ENCODE results near the gene SCPEP1. TPM values are rescaled to one million over a fixed set of nuclear protein-coding genes. Genes with fewer than 3 reads are reported as not detected.

The SCPEP1 gene
- total and polyA plus RNA-seq, 2 experiments from 2014 or later, result 36.0 to 42.0 TPM

DNA sequence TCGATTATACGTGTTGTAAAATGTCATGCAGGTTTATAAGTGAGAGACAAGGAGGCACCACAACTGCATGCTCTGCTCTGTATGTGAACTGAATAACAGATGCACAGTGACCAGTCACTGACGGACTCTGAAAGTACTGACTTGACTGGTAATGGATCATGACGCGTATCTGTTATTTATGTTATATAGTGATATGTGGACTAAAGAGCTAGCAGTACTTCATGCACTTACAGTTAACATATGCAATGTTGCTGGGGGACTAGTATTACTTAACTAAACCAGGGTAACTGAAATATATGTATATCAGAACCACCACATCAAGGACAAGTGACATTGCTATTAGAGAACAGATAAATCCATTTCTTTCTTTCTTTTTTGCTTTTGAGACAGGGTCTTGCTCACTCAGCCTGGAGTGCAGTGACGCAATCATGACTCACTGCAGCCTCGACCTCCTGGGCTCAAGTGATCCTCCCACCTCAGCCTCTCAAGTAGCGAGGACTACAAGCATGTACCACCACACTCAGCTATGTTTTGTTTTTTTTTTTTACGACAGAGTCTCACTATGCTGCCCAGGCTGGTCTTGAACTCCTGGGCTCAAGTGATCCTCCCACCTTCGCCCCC lies 34.3 kb upstream of the SCPEP1 start:
- Histone ChIP-seq H4K20me1 (ENCODE audit: insufficient read depth) (no peaks in the 10 kb centered on the region), H3K27me3 (replicated peaks; ENCODE audit: insufficient read depth) (no peaks in the 10 kb centered on the region), H3K4me3 (no peak overlapping the region), H3K4me2 (ENCODE audit: unreplicated experiment) (no peak overlapping the region), H2AFZ (no peak overlapping the region), H3K9ac (no peak overlapping the region), H3K4me1 (ENCODE audit: insufficient read depth) (peaks cover 5% of the 10 kb centered on the region), H3K36me3 (ENCODE audit: low read depth) (peaks cover 31% of the 10 kb centered on the region; the same call in 1 of the 2 replicates), H3F3A (ENCODE audit: insufficient read depth) (0 out of 2 replicates have a peak, but pooled peaks cover 4% of the 10 kb centered on the region), H3K9me2 (ENCODE audit: insufficient read depth) (no peaks in the 10 kb centered on the region), H3K27ac (no peak overlapping the region), H3K79me2 (ENCODE audit: insufficient read depth) (0 out of 2 replicates have a peak, but pooled peaks cover 6% of the 10 kb centered on the region), H3K9me3 (ENCODE audit: low read depth) (no peaks in the 10 kb centered on the region)
- TF ChIP-seq EZH2 (IDR thresholded peaks at IDR 0.05; ENCODE audit: insufficient read depth, poor library complexity, severe bottlenecking), result no peak
- TF ChIP-seq EZH2phosphoT487 (IDR thresholded peaks at IDR 0.05; ENCODE audit: insufficient read depth, low read depth), result no peak
- no peak for DNase-seq
- in situ Hi-C loops (cut with MboI), result loop anchor here (5.0 to 10.0 kb wide), 2 partner anchors 126 to 349 kb away; partner anchors contain the start of gene NOG
- 86 to 87% methylated on average over 10 of the region's 10 CpGs for WGBS, 2 experiments (ENCODE audit: low coverage in 1 of 2, low lambda C conversion rate in 2 of 2, missing lambda C conversion rate in 2 of 2)

DNA sequence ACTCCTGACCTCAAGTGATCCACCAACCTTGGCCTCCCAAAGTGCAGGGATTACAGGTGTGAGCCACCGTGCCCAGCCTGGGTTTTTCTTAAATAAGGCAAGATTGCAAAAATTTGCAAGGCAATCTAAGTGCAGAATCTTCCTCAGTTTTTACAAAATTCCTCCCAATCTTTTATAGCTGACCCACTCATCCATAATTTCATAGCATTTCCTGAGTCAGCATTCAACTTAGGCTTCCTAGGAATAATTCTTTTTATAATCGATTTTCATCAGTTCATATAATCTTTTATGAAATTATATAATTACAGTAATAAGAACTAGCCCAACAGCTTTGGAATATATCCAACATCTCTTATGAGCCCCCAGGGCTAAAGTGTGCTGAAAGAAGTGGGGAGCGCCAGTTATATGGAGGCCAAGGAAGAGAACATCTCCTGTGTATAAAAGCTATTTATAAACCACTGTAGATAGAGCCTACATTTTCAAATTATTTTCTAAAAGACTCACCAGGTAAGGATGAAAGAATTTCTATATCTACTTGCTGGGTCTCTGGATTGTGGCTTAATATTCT lies 31.9 kb upstream of the SCPEP1 start:
- Histone ChIP-seq H3K79me2 (ENCODE audit: insufficient read depth) (peaks cover 11% of the 10 kb centered on the region), H3K36me3 (ENCODE audit: low read depth) (peaks cover 33% of the 10 kb centered on the region; the same call in 1 of the 2 replicates), H2AFZ (no peak overlapping the region), H3K9me3 (ENCODE audit: low read depth) (no peaks in the 10 kb centered on the region), H3K4me2 (ENCODE audit: unreplicated experiment) (no peak overlapping the region), H3F3A (ENCODE audit: insufficient read depth) (0 out of 2 replicates have a peak, but pooled peaks cover 4% of the 10 kb centered on the region), H3K27me3 (replicated peaks; ENCODE audit: insufficient read depth) (no peaks in the 10 kb centered on the region), H4K20me1 (ENCODE audit: insufficient read depth) (no peaks in the 10 kb centered on the region), H3K9ac (no peak overlapping the region), H3K4me3 (no peak overlapping the region), H3K9me2 (ENCODE audit: insufficient read depth) (no peaks in the 10 kb centered on the region), H3K27ac (no peak overlapping the region), H3K4me1 (ENCODE audit: insufficient read depth) (peaks cover 7% of the 10 kb centered on the region)
- TF ChIP-seq EZH2 (IDR thresholded peaks at IDR 0.05; ENCODE audit: insufficient read depth, poor library complexity, severe bottlenecking) (no peak), EZH2phosphoT487 (IDR thresholded peaks at IDR 0.05; ENCODE audit: insufficient read depth, low read depth) (no peak)
- no peak for DNase-seq
- WGBS, 2 experiments (ENCODE audit: low coverage in 1 of 2, low lambda C conversion rate in 2 of 2, missing lambda C conversion rate in 2 of 2), result 88 to 95% methylated on average over 3 of the region's 3 CpGs
- in situ Hi-C loops (cut with MboI), result loop anchor here (10.0 kb wide), 1 partner anchor 351 kb away; the partner anchor contains the start of gene NOG

DNA sequence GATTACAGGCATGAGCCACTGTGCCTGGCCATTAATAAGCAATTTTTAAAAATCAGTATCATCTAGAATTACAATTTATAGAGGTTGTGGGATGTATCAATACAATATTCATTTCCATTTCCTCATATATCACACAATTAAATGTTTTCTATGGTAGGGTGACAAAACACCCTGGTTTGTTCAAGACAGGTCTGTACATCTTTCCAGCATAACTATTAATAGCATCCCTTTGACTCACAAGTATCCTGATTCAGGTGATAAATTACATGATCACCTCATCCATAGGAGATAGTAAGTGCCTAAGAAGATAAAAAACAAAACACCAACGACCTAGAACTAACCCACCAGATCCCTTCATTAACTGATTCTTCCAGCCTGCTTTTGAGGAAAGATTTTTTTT lies 30.2 kb upstream of the SCPEP1 start:
- H2AFZ ChIP-seq, result no peak overlapping the region
- H3K36me3 ChIP-seq (ENCODE audit: low read depth), result peaks cover 24% of the 10 kb centered on the region; the same call in 1 of the 2 replicates
- H3K79me2 ChIP-seq (ENCODE audit: insufficient read depth), result peaks cover 28% of the 10 kb centered on the region
- no peak for TF ChIP-seq EZH2phosphoT487 (IDR thresholded peaks at IDR 0.05; ENCODE audit: insufficient read depth, low read depth)
- TF ChIP-seq EZH2 (IDR thresholded peaks at IDR 0.05; ENCODE audit: insufficient read depth, poor library complexity, severe bottlenecking), result no peak
- no peak overlapping the region for H3K4me2 ChIP-seq (ENCODE audit: unreplicated experiment)
- DNase-seq, result no peak
- no peaks in the 10 kb centered on the region for H3K27me3 ChIP-seq (replicated peaks; ENCODE audit: insufficient read depth)
- in situ Hi-C loops (cut with MboI), result loop anchor here (10.0 kb wide), 1 partner anchor 353 kb away; the partner anchor contains the start of gene NOG
- WGBS, 2 experiments (ENCODE audit: low coverage in 1 of 2, low lambda C conversion rate in 2 of 2, missing lambda C conversion rate in 2 of 2), result 93 to 96% methylated on average over 1 of the region's 1 CpG
- no peak overlapping the region for H3K4me3 ChIP-seq
- no peaks in the 10 kb centered on the region for H3K9me2 ChIP-seq (ENCODE audit: insufficient read depth)
- no peaks in the 10 kb centered on the region for H3K9me3 ChIP-seq (ENCODE audit: low read depth)
- peaks cover 7% of the 10 kb centered on the region for H3K4me1 ChIP-seq (ENCODE audit: insufficient read depth)
- H3K27ac ChIP-seq, result no peak overlapping the region
- no peak overlapping the region for H3K9ac ChIP-seq
- H3F3A ChIP-seq (ENCODE audit: insufficient read depth), result no peaks in the 10 kb centered on the region
- H4K20me1 ChIP-seq (ENCODE audit: insufficient read depth), result no peaks in the 10 kb centered on the region

DNA sequence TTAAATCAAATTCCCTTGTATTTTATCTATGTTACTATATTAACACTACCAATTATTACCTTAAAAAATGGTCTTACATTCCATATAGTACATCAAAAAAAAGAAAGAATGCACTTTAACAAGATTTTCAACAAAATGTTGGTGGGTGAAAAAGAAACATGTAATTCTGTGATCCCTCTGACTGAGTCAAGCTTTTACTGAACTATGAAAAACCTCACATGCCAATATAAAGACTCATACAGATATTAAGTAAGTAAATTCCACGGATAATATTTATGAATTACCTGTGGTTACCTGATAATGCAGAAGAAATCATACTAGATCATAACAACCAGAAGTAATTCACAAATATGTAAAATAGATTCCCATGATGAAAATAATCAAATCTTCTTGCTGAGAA lies 29.4 kb upstream of the SCPEP1 start:
- Histone ChIP-seq H3K27me3 (replicated peaks; ENCODE audit: insufficient read depth) (no peaks in the 10 kb centered on the region), H3K27ac (no peak overlapping the region), H2AFZ (no peak overlapping the region), H3K9me3 (ENCODE audit: low read depth) (no peaks in the 10 kb centered on the region), H4K20me1 (ENCODE audit: insufficient read depth) (no peaks in the 10 kb centered on the region), H3K9me2 (ENCODE audit: insufficient read depth) (no peaks in the 10 kb centered on the region), H3K4me1 (ENCODE audit: insufficient read depth) (peaks cover 9% of the 10 kb centered on the region), H3K36me3 (ENCODE audit: low read depth) (peaks cover 24% of the 10 kb centered on the region; the same call in 1 of the 2 replicates), H3K4me3 (no peak overlapping the region), H3K9ac (no peak overlapping the region), H3F3A (ENCODE audit: insufficient read depth) (no peaks in the 10 kb centered on the region), H3K4me2 (ENCODE audit: unreplicated experiment) (no peak overlapping the region), H3K79me2 (ENCODE audit: insufficient read depth) (peaks cover 34% of the 10 kb centered on the region)
- TF ChIP-seq EZH2 (IDR thresholded peaks at IDR 0.05; ENCODE audit: insufficient read depth, poor library complexity, severe bottlenecking) (no peak), EZH2phosphoT487 (IDR thresholded peaks at IDR 0.05; ENCODE audit: insufficient read depth, low read depth) (no peak)
- in situ Hi-C loops (cut with MboI), result loop anchor here (10.0 kb wide), 1 partner anchor 354 kb away; the partner anchor contains the start of gene NOG
- WGBS, 2 experiments (ENCODE audit: low coverage in 1 of 2, low lambda C conversion rate in 2 of 2, missing lambda C conversion rate in 2 of 2), result 85 to 92% methylated on average over 1 of the region's 1 CpG
- peak; percentile 34 for DNase-seq

Measured in GM23248 (cell line).